ENCODE data around the gene CACNB2. TPM values are rescaled to one million over a fixed set of nuclear protein-coding genes. Genes with fewer than 3 reads are reported as not detected.

CACNB2 gene
- total and polyA plus RNA-seq, 4 experiments from 2014 or later = 0.36 to 0.81 TPM; not detected in 2

DNA sequence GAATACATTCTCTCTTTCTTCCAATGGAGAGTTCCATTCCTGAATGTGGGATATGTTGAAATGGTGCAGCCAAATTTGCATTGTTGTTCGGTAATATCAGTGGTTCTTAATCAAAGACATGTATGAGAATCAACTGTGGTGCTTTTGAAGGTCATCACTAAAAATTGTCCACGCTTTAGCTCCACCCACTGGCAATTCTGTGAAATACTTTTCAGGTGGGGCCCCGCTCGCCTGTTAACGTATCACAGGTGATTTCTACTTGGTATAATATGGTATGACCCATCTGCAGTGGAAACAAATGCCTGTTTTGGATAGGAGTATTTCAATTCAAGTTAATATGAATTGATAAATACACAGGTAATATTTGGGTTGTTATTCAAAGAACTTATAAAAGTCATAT is 332.8 kb downstream of the CACNB2 start:
- DNase-seq = no peak
- Mint-ChIP-seq H3K27me3 (peaks cover 3% of the 10 kb centered on the region in 2 donors), H3K9me3 (peaks cover 0 to 4% (median 0%) of the 10 kb centered on the region in 8 donors), H3K4me3 (no peak overlapping the region), H3K4me1 (peaks cover 0 to 9% (median 5%) of the 10 kb centered on the region in 4 donors), H3K36me3 (no peaks in the 10 kb centered on the region), H3K27ac (no peak overlapping the region)
- no peaks in the 10 kb centered on the region for H3K27me3 ChIP-seq (ENCODE audit: insufficient read depth, low read length)
- ChIA-PET POLR2A (ENCODE audit: partially characterized antibody) (no interaction called here), CTCF (ENCODE audit: partially characterized antibody) (no interaction called here)
- H3K4me1 ChIP-seq (ENCODE audit: insufficient read depth, low read length) = no peaks in the 10 kb centered on the region
- no peaks in the 10 kb centered on the region for H3K36me3 ChIP-seq (ENCODE audit: insufficient read depth, low read length)
- no peak overlapping the region for H3K4me3 ChIP-seq (ENCODE audit: low read length in 2 of 2)
- no peaks in the 10 kb centered on the region for H3K9me3 ChIP-seq (ENCODE audit: control insufficient read depth in 1 of 2, low read length in 2 of 2)
- intact Hi-C loops (cut with micrococcal nuclease) = no loop called here
- H3K27ac ChIP-seq (ENCODE audit: low read depth, low read length) = no peak overlapping the region

DNA sequence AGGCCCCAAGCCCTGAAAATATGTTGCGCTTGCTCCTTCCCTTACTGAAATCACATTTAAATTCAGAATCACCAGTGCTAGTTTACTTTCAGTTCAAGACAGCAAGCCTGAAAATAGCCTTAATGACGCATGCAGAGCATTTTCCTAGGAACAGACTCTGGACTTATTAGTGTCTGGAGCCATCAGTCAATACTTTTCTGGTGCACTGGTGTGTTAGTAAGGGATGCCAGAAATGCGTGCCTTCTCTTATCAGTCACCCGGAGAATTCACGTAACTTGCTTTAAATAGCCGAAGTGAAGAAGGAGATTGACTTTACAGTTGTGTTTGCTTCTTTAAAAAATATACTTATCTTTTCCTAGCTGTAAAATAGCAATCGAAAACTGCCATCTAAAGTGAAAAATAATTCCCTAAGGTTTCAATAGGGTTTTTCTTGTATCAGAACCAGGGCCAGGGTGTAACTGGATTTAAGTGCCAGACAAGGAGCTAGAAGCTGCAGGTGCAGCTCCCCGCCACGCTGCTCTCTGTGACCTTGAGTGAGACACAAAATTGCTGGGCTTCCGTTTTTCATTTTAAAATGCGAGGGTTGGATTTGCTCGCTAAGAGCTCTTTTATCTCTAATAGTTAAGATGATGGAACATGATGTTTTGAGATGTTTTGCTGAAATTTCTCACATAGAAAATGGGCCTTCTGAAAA is 333.3 kb downstream of the CACNB2 start:
- intact Hi-C loops (cut with micrococcal nuclease) = no loop called here
- Mint-ChIP-seq H3K36me3 (no peaks in the 10 kb centered on the region), H3K9me3 (peaks cover 0 to 4% (median 0%) of the 10 kb centered on the region in 8 donors), H3K27ac (no peak overlapping the region), H3K27me3 (peaks cover 3% of the 10 kb centered on the region in 2 donors), H3K4me3 (no peak overlapping the region), H3K4me1 (peaks cover 0 to 9% (median 5%) of the 10 kb centered on the region in 4 donors)
- ChIA-PET POLR2A (ENCODE audit: partially characterized antibody) (no interaction called here), CTCF (ENCODE audit: partially characterized antibody) (no interaction called here)
- no peak overlapping the region for H3K27ac ChIP-seq (ENCODE audit: low read depth, low read length)
- no peaks in the 10 kb centered on the region for H3K27me3 ChIP-seq (ENCODE audit: insufficient read depth, low read length)
- H3K4me1 ChIP-seq (ENCODE audit: insufficient read depth, low read length) = no peaks in the 10 kb centered on the region
- no peaks in the 10 kb centered on the region for H3K36me3 ChIP-seq (ENCODE audit: insufficient read depth, low read length)
- H3K9me3 ChIP-seq (ENCODE audit: control insufficient read depth in 1 of 2, low read length in 2 of 2) = no peaks in the 10 kb centered on the region
- DNase-seq = no peak
- no peak overlapping the region for H3K4me3 ChIP-seq (ENCODE audit: low read length in 2 of 2)

DNA sequence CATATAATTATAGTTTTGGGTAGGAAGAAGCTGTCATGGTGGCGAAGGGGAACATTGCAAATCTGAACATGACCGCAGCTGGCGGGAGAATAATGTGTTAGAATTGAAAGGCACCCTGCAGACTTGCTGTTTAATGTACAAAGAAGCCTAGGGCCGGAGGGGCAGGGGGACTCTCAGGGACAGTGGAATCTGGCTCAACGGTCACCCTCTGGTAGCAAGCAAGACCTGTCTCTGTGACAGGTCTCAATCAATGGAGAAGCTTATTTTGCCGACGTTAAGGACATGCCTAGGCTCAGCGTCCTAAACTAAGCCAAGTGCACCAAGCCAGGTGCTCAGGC is 333.9 kb downstream of the CACNB2 start:
- CTCF ChIA-PET (ENCODE audit: partially characterized antibody) = no interaction called here
- Mint-ChIP-seq H3K9me3 (peaks cover 0 to 4% (median 0%) of the 10 kb centered on the region in 8 donors), H3K36me3 (no peaks in the 10 kb centered on the region), H3K27ac (no peak overlapping the region), H3K4me3 (no peak overlapping the region), H3K27me3 (peaks cover 3% of the 10 kb centered on the region in 2 donors), H3K4me1 (peaks cover 0 to 9% (median 5%) of the 10 kb centered on the region in 4 donors)
- POLR2A ChIA-PET (ENCODE audit: partially characterized antibody) = no interaction called here
- H3K27me3 ChIP-seq (ENCODE audit: insufficient read depth, low read length) = no peaks in the 10 kb centered on the region
- DNase-seq = no peak
- H3K4me1 ChIP-seq (ENCODE audit: insufficient read depth, low read length) = no peaks in the 10 kb centered on the region
- intact Hi-C loops (cut with micrococcal nuclease) = no loop called here
- H3K4me3 ChIP-seq (ENCODE audit: low read length in 2 of 2) = no peak overlapping the region
- H3K27ac ChIP-seq (ENCODE audit: low read depth, low read length) = no peak overlapping the region
- no peaks in the 10 kb centered on the region for H3K9me3 ChIP-seq (ENCODE audit: control insufficient read depth in 1 of 2, low read length in 2 of 2)
- no peaks in the 10 kb centered on the region for H3K36me3 ChIP-seq (ENCODE audit: insufficient read depth, low read length)

DNA sequence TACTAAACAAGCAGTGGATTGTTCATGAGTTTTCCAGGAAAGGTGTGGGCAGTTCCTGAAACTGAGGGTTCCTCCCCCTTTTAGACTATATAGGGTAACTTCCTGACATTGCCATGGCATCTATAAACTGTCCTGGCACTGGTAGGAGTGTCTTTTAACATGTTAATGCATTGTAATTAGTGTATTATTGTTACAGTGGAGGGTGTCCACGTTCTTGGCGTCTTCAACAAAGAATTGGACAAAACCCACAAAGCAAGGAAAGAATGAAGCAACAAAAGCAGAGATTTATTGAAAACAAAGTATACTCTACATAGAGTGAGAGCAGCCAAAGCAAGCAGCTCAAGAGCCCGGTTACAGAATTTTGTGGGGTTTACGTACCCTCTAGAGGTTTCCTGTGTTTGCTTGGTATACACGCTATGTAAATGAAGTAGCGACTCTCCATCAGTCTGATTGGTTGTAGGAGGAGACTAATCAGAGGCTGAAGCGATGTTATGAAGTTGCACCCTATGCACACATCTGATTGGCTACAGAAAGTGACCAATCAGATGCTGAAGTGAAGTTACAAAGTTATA is 335.9 kb downstream of the CACNB2 start:
- intact Hi-C loops (cut with micrococcal nuclease) = no loop called here
- H3K27me3 Mint-ChIP-seq = peaks cover 3% of the 10 kb centered on the region in 2 donors
- no peaks in the 10 kb centered on the region for H3K4me1 ChIP-seq (ENCODE audit: insufficient read depth, low read length)
- ChIA-PET CTCF (ENCODE audit: partially characterized antibody) (no interaction called here), POLR2A (ENCODE audit: partially characterized antibody) (no interaction called here)
- peaks cover 0 to 4% (median 0%) of the 10 kb centered on the region in 8 donors for H3K9me3 Mint-ChIP-seq
- no peak overlapping the region for H3K27ac Mint-ChIP-seq
- no peak overlapping the region for H3K27ac ChIP-seq (ENCODE audit: low read depth, low read length)
- no peaks in the 10 kb centered on the region for H3K9me3 ChIP-seq (ENCODE audit: control insufficient read depth in 1 of 2, low read length in 2 of 2)
- H3K36me3 Mint-ChIP-seq = no peaks in the 10 kb centered on the region
- no peaks in the 10 kb centered on the region for H3K27me3 ChIP-seq (ENCODE audit: insufficient read depth, low read length)
- H3K36me3 ChIP-seq (ENCODE audit: insufficient read depth, low read length) = no peaks in the 10 kb centered on the region
- H3K4me3 Mint-ChIP-seq = no peak overlapping the region
- H3K4me1 Mint-ChIP-seq = peaks cover 0 to 9% (median 5%) of the 10 kb centered on the region in 4 donors
- no peak for DNase-seq
- no peak overlapping the region for H3K4me3 ChIP-seq (ENCODE audit: low read length in 2 of 2)

DNA sequence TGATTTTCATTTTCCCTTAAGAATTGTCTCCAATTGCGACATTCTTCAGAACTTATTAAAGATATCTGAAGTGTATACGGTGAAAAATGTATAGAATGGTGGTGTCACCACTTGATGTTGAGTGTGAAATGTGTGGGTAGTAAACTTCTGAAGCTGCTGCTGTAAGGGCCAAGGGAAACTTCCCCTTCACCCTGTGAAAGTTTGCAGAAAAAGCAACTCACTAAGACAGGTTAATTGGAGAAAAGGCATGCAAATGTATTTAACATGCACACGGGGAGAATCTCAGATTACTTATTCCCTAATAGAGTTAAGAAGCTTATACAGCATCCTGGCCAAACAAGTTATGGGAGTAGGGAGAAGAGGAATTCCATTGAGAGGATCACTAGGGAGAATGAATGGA is 338.1 kb downstream of the CACNB2 start:
- Histone ChIP-seq H3K27ac (ENCODE audit: low read depth, low read length) (no peak overlapping the region), H3K4me3 (ENCODE audit: low read length in 2 of 2) (no peak overlapping the region), H3K27me3 (ENCODE audit: insufficient read depth, low read length) (no peaks in the 10 kb centered on the region), H3K36me3 (ENCODE audit: insufficient read depth, low read length) (no peaks in the 10 kb centered on the region), H3K4me1 (ENCODE audit: insufficient read depth, low read length) (no peaks in the 10 kb centered on the region), H3K9me3 (ENCODE audit: control insufficient read depth in 1 of 2, low read length in 2 of 2) (no peaks in the 10 kb centered on the region)
- peaks cover 3% of the 10 kb centered on the region in 2 donors for H3K27me3 Mint-ChIP-seq
- CTCF ChIA-PET (ENCODE audit: partially characterized antibody) = no interaction called here
- H3K27ac Mint-ChIP-seq = no peak overlapping the region
- no peak overlapping the region for H3K4me3 Mint-ChIP-seq
- H3K9me3 Mint-ChIP-seq = no peaks in the 10 kb centered on the region
- H3K36me3 Mint-ChIP-seq = no peaks in the 10 kb centered on the region
- POLR2A ChIA-PET (ENCODE audit: partially characterized antibody) = no interaction called here
- peaks cover 0 to 1% (median 0%) of the 10 kb centered on the region in 4 donors for H3K4me1 Mint-ChIP-seq
- intact Hi-C loops (cut with micrococcal nuclease) = no loop called here
- no peak for DNase-seq

DNA sequence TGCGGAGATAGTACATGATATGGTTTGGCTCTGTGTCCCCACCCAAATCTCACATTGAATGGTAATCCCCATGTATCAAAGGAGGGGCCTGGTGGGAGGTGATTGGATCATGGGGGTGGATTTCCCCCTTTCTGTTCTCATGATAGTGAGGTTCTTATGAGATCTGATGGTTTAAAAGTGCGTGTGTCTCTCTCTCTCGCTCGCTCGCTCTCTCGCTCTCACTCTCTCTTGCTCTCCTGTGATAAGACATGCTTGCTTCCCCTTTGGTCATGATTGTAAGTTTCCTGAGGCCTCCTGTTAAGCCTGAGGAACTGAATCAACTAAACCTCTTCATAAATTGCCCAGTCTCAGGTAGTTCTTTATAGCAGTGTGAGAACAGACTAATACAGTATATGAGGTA is 339.3 kb downstream of the CACNB2 start:
- POLR2A ChIA-PET (ENCODE audit: partially characterized antibody) = no interaction called here

DNA sequence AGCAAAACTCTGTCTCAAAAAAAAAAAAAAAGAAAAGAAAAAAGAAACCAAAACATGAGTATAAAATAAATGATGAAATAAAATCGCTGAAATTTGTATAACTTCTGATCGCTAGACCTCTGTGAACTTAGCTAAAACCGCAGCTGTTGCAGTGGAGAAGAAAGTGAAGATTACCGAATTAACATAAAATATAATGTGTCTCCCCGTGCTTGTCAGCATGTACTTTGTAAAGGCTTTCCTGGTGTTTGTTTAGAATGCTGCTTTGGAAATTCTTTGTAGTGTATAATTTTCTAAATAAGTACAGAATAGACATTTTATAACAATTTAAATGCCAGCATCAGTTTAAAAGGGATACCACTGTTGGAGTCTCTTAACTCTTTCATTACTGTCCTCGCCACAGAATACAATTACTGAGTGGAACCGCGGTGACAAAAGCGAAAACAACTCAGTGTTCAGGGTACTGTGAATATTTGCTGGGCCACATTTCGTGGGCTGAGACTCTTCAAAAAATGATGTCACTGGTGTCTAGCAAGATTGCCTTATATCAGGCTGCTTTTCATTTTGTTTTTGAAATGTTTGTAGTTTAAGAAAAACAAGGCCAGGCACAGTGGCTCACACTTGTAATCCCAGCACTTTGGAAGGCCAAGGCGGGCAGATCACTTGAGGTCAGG is 343.4 kb downstream of the CACNB2 start:
- Histone ChIP-seq H3K9me3 (ENCODE audit: control insufficient read depth in 1 of 2, low read length in 2 of 2) (no peaks in the 10 kb centered on the region), H3K36me3 (ENCODE audit: insufficient read depth, low read length) (no peaks in the 10 kb centered on the region), H3K4me3 (ENCODE audit: low read length in 2 of 2) (no peak overlapping the region), H3K27ac (ENCODE audit: low read depth, low read length) (no peak overlapping the region), H3K27me3 (ENCODE audit: insufficient read depth, low read length) (no peaks in the 10 kb centered on the region), H3K4me1 (ENCODE audit: insufficient read depth, low read length) (no peaks in the 10 kb centered on the region)
- intact Hi-C loops (cut with micrococcal nuclease) = no loop called here
- H3K36me3 Mint-ChIP-seq = no peaks in the 10 kb centered on the region
- H3K9me3 Mint-ChIP-seq = peaks cover 0 to 5% (median 0%) of the 10 kb centered on the region in 8 donors
- no peak overlapping the region for H3K4me3 Mint-ChIP-seq
- no peak for DNase-seq
- no peak overlapping the region for H3K27ac Mint-ChIP-seq
- no peaks in the 10 kb centered on the region for H3K27me3 Mint-ChIP-seq
- no peaks in the 10 kb centered on the region for H3K4me1 Mint-ChIP-seq
- POLR2A ChIA-PET (ENCODE audit: partially characterized antibody) = no interaction called here
- CTCF ChIA-PET (ENCODE audit: partially characterized antibody) = no interaction called here

More for the DNA sequence above, 339.3 kb downstream of the CACNB2 start:
- Mint-ChIP-seq H3K4me1 (peaks cover 0 to 1% (median 0%) of the 10 kb centered on the region in 4 donors), H3K27me3 (peaks cover 3% of the 10 kb centered on the region in 2 donors), H3K9me3 (no peaks in the 10 kb centered on the region), H3K4me3 (no peak overlapping the region), H3K36me3 (no peaks in the 10 kb centered on the region), H3K27ac (no peak overlapping the region)
- Histone ChIP-seq H3K27ac (ENCODE audit: low read depth, low read length) (no peak overlapping the region), H3K36me3 (ENCODE audit: insufficient read depth, low read length) (no peaks in the 10 kb centered on the region), H3K4me3 (ENCODE audit: low read length in 2 of 2) (no peak overlapping the region), H3K9me3 (ENCODE audit: control insufficient read depth in 1 of 2, low read length in 2 of 2) (no peaks in the 10 kb centered on the region), H3K4me1 (ENCODE audit: insufficient read depth, low read length) (no peaks in the 10 kb centered on the region), H3K27me3 (ENCODE audit: insufficient read depth, low read length) (no peaks in the 10 kb centered on the region)
- CTCF ChIA-PET (ENCODE audit: partially characterized antibody) = no interaction called here
- no peak for DNase-seq
- intact Hi-C loops (cut with micrococcal nuclease) = no loop called here
